CD4-positive, alpha-beta T cell (primary cell): ENCODE results near the gene GABARAPL2. TPM values are rescaled to one million over a fixed set of nuclear protein-coding genes. Genes with fewer than 3 reads are reported as not detected.

Experiments used
- ATAC-seq: fragments of 200-7000 bp; cut with Tn5 transposase; one replicate; pipeline ENCODE4 v1.10.0; 2022; ENCODE audit warnings: mild to moderate bottlenecking; ENCODE audit not compliant: poor library complexity
- CTCF ChIA-PET: fragments of 350-600 bp; sonication (Branson Sonifier 250); formaldehyde crosslinking; loops from one replicate; lab custom pipeline; 2021; ENCODE audit warnings: antibody characterized with exemption, inconsistent platforms; lab: Charles Lee
- POLR2A ChIA-PET: fragments of 350-600 bp; sonication (Branson Sonifier 250); formaldehyde crosslinking; loops from one replicate; lab custom pipeline; 2021; ENCODE audit warnings: antibody characterized with exemption, inconsistent platforms; lab: Charles Lee
- DNase-seq, 14 experiments: peaks; one replicate each; pipeline ENCODE4 v3.0.0-alpha.2; 2013 to 2020; ENCODE audit warnings: mixed read lengths in 2 of 14
- H3K27ac ChIP-seq, 2 donors: one replicate each; pipeline versions ENCODE4 v1.5.1 to v1.7.0; 2013; ENCODE audit warnings: low read length in 2 of 2, low read depth in 1 of 2, mild to moderate bottlenecking in 1 of 2
- H3K27me3 ChIP-seq, 2 experiments: 1 replicate in 1 of 2; 2 replicates in 1 of 2; pipeline versions ENCODE4 v1.6.1 to v1.7.0; 2013; ENCODE audit warnings: low read length in 2 of 2, control low read depth in 1 of 2, mild to moderate bottlenecking in 1 of 2, moderate library complexity in 1 of 2; ENCODE audit not compliant: insufficient read depth in 2 of 2, control insufficient read depth in 1 of 2
- H3K36me3 ChIP-seq: one replicate; pipeline ENCODE4 v1.6.1; 2013; ENCODE audit warnings: low read length, control low read depth; ENCODE audit not compliant: insufficient read depth
- H3K4me1 ChIP-seq: one replicate; pipeline ENCODE4 v1.6.1; 2013; ENCODE audit warnings: low read length, control low read depth; ENCODE audit not compliant: insufficient read depth
- H3K4me3 ChIP-seq: one replicate; pipeline ENCODE4 v1.5.1; 2013; ENCODE audit warnings: mild to moderate bottlenecking, low read length, moderate library complexity
- H3K9me3 ChIP-seq, 2 experiments: 1 replicate in 1 of 2; 2 replicates in 1 of 2; pipeline versions ENCODE4 v1.6.1 to v1.7.0; 2013; ENCODE audit warnings: low read length in 2 of 2, mild to moderate bottlenecking in 2 of 2, control low read depth in 1 of 2, moderate library complexity in 1 of 2; ENCODE audit not compliant: control insufficient read depth in 1 of 2, insufficient read depth in 1 of 2
- H3K27ac Mint-ChIP-seq: one replicate; pipeline ENCODE4 v1.8.0; 2020; ENCODE audit warnings: mixed read lengths
- H3K27me3 Mint-ChIP-seq: one replicate; pipeline ENCODE4 v1.8.0; 2021; ENCODE audit warnings: mixed read lengths
- H3K36me3 Mint-ChIP-seq: one replicate; pipeline ENCODE4 v1.8.0; 2021; ENCODE audit warnings: low read depth, mixed read lengths
- H3K4me1 Mint-ChIP-seq: one replicate; pipeline ENCODE4 v1.8.0; 2021; ENCODE audit warnings: low read depth, mixed read lengths
- H3K4me3 Mint-ChIP-seq: one replicate; pipeline ENCODE4 v1.8.0; 2020; ENCODE audit warnings: mild to moderate bottlenecking, mixed read lengths
- H3K9me3 Mint-ChIP-seq: one replicate; pipeline ENCODE4 v1.8.0; 2020; ENCODE audit warnings: mixed read lengths
- CTCF ChIP-seq: fragments of 200-600 bp; IDR thresholded peaks from one replicate; pipeline ENCODE4 v1.8.0; 2022; ENCODE audit warnings: antibody characterized with exemption, mild to moderate bottlenecking
- intact Hi-C, 2 experiments: fragments of 100-400 bp; cut with DNase I in 1 of 2; cut with micrococcal nuclease in 1 of 2; formaldehyde crosslinking; loops; one replicate each; pipeline versions ENCODE4 v1.15.1 to v1.9.0; 2023 to 2025; cut with DNase I, micrococcal nuclease
- total RNA-seq, 174 experiments: library from RNA in 2 of 174; stranded (reverse) in 2 of 174; gene quantifications; one replicate each; pipeline ENCODE4 v1.2.3 and lab custom pipeline; 2021 to 2026

Gene GABARAPL2
- total RNA-seq, 2 experiments from 2014 or later, result 44.6 to 48.3 TPM

GRCh38 chr16:75555707-75556430 is 10.3 kb upstream of the GABARAPL2 start, which contains the start of gene TMEM231:
TMEM231 (minus strand) TSS chr16:75556252; CDS start chr16:75556209, 43 bp downstream.
- H3K36me3 Mint-ChIP-seq, result no peaks in the 10 kb centered on the region
- peak; percentile 97 for ATAC-seq

GRCh38 chr16:75556431-75556950 is 9.7 kb upstream of the GABARAPL2 start:
- Mint-ChIP-seq H3K4me3 (peak overlapping the region; percentile 88), H3K4me1 (peaks cover 13% of the 10 kb centered on the region), H3K27me3 (peaks cover 8% of the 10 kb centered on the region), H3K9me3 (no peaks in the 10 kb centered on the region), H3K36me3 (no peaks in the 10 kb centered on the region), H3K27ac (peak overlapping the region; percentile 65)
- H3K36me3 ChIP-seq, result no peaks in the 10 kb centered on the region
- CTCF ChIA-PET, result interaction anchor here (1.0 to 3.5 kb wide), 9 partner anchors 9 to 358 kb away, joined by 3 to 17 read pairs (median 3); partner anchors contain the start of genes ADAT1 and GABARAPL2
- H3K27me3 ChIP-seq, result peaks cover 0 to 3% of the 10 kb centered on the region in 2 experiments
- H3K9me3 ChIP-seq, result no peaks in the 10 kb centered on the region
- H3K4me3 ChIP-seq, result peak overlapping the region; percentile 74
- DNase-seq, result no peak
- POLR2A ChIA-PET, result interaction anchor here (1.0 to 4.9 kb wide), 6 partner anchors 8 to 123 kb away, joined by 6 to 48 read pairs (median 18); partner anchors contain the start of genes ADAT1, CFDP1, GABARAPL2 and KARS1
- TF ChIP-seq CTCF, result no peak
- ATAC-seq, result no peak
- intact Hi-C loops, result loop anchor here (1.0 to 10.0 kb wide), 5 partner anchors 10 to 1638 kb away; partner anchors contain the start of genes GABARAPL2 (in 2 of the 2), ADAT1 (in 1 of the 2), MON1B (in 1 of the 2) and RFWD3 (in 1 of the 2)
- peaks cover 18% of the 10 kb centered on the region for H3K4me1 ChIP-seq
- peak overlapping the region; percentile 58 to 82 for H3K27ac ChIP-seq

More at GRCh38 chr16:75555707-75556430, 10.3 kb upstream of the GABARAPL2 start, which contains the start of gene TMEM231:
- Histone ChIP-seq H3K4me3 (peak within 1 kb of the TSS; percentile 74), H3K27ac (peak within 1 kb of the TSS; percentile 58 to 82), H3K27me3 (peaks cover 0 to 3% of the 10 kb centered on the region in 2 experiments), H3K36me3 (no peaks in the 10 kb centered on the region), H3K9me3 (no peaks in the 10 kb centered on the region), H3K4me1 (peaks cover 18% of the 10 kb centered on the region)
- peaks cover 13% of the 10 kb centered on the region for H3K4me1 Mint-ChIP-seq
- ChIA-PET POLR2A (interaction anchor here (1.0 to 4.9 kb wide), 6 partner anchors 9 to 122 kb away, joined by 6 to 48 read pairs (median 18); partner anchors contain the start of genes ADAT1, CFDP1, GABARAPL2 and KARS1), CTCF (interaction anchor here (1.0 to 3.5 kb wide), 9 partner anchors 9 to 357 kb away, joined by 3 to 17 read pairs (median 3); partner anchors contain the start of genes ADAT1 and GABARAPL2)
- H3K4me3 Mint-ChIP-seq, result peak within 1 kb of the TSS; percentile 88
- no peaks in the 10 kb centered on the region for H3K9me3 Mint-ChIP-seq
- peak; percentile 95 to 99 (median 97) for DNase-seq
- intact Hi-C loops, result loop anchor here (1.0 to 10.0 kb wide), 5 partner anchors 10 to 1639 kb away; partner anchors contain the start of genes GABARAPL2 (in 2 of the 2), ADAT1 (in 1 of the 2), MON1B (in 1 of the 2) and RFWD3 (in 1 of the 2)
- H3K27me3 Mint-ChIP-seq, result peaks cover 8% of the 10 kb centered on the region
- TF ChIP-seq CTCF, result no peak
- peak within 1 kb of the TSS; percentile 65 for H3K27ac Mint-ChIP-seq

- peaks cover 0 to 3% of the 10 kb centered on the region in 2 experiments for H3K27me3 ChIP-seq
- no peak for ATAC-seq
- ChIA-PET CTCF (no interaction called here), POLR2A (interaction anchor here (0.8 kb wide), 1 partner anchor 64 kb away, joined by 3 read pairs; the partner anchor contains the start of gene ADAT1)
- intact Hi-C loops, result loop anchor here (5.0 to 10.0 kb wide), 2 partner anchors 892 to 1636 kb away; partner anchors contain the start of genes MON1B (in 1 of the 2), RFWD3 (in 1 of the 2) and SYCE1L (in 1 of the 2)
- TF ChIP-seq CTCF, result no peak
- Mint-ChIP-seq H3K36me3 (no peaks in the 10 kb centered on the region), H3K4me3 (no peak overlapping the region), H3K27me3 (peaks cover 10% of the 10 kb centered on the region), H3K9me3 (no peaks in the 10 kb centered on the region), H3K27ac (no peak overlapping the region), H3K4me1 (peaks cover 13% of the 10 kb centered on the region)
- no peaks in the 10 kb centered on the region for H3K9me3 ChIP-seq
- no peaks in the 10 kb centered on the region for H3K36me3 ChIP-seq
- peaks cover 18% of the 10 kb centered on the region for H3K4me1 ChIP-seq
- H3K4me3 ChIP-seq, result no peak overlapping the region
- no peak for DNase-seq
- no peak overlapping the region for H3K27ac ChIP-seq
Observed at GRCh38 chr16:75558846-75559401, 7.3 kb upstream of the GABARAPL2 start.
